A549 (cell line): ENCODE measurements around the gene SP140L. TPM values are rescaled to one million over a fixed set of nuclear protein-coding genes. Genes with fewer than 3 reads are reported as not detected.

Experiments
- ATAC-seq, 2 experiments: fragments of 200-7000 bp in 1 of 2; fragments of >200 bp in 1 of 2; cut with Nextera tagmentation in 1 of 2; cut with Tn5 transposase in 1 of 2; 3 replicates each; pipeline versions ENCODE4 v1.8.0 to v1.9.1; 2018 to 2020; ENCODE audit warnings: mild to moderate bottlenecking in 1 of 2, moderate library complexity in 1 of 2
- CTCF ChIA-PET: fragments of 300-600 bp; sonication (Branson Sonifier 250); formaldehyde crosslinking; extraction: SDS; loops from one replicate; lab custom pipeline; 2021; ENCODE audit warnings: antibody characterized with exemption, inconsistent platforms; lab: Yijun Ruan, JAX
- POLR2A ChIA-PET: fragments of 350-600 bp; formaldehyde crosslinking; extraction: SDS; loops from one replicate; lab custom pipeline; 2021; ENCODE audit warnings: antibody characterized with exemption, inconsistent platforms; lab: Yijun Ruan, JAX
- DNase-seq, 2 experiments: peaks; one replicate each; pipeline versions ENCODE4 v3.0.0 to v3.0.0-alpha.2; 2011 to 2016; ENCODE audit warnings: low read depth in 1 of 2, low spot score in 1 of 2
- FAIRE-seq: peaks from 2 replicates; lab custom pipeline; 2011; peaks lifted over from hg19 to GRCh38; lab: Jason Lieb, UNC
- H3K27ac ChIP-seq, 2 experiments: fragments of >200 bp; sonication (Bioruptor Twin); formaldehyde crosslinking; 3 replicates each; pipeline ENCODE4 v1.5.1; 2016 to 2017
- H3K4me1 ChIP-seq: fragments of >200 bp; sonication (Bioruptor Twin); formaldehyde crosslinking; 3 replicates; pipeline ENCODE4 v1.6.1; 2016
- H3K4me2 ChIP-seq: fragments of >200 bp; sonication (Bioruptor Twin); formaldehyde crosslinking; 3 replicates; pipeline ENCODE4 v1.6.1; 2016
- H3K4me3 ChIP-seq: fragments of >200 bp; sonication (Bioruptor Twin); formaldehyde crosslinking; 3 replicates; pipeline ENCODE4 v1.5.1; 2016
- H3K9me3 ChIP-seq: fragments of >200 bp; sonication (Bioruptor Twin); formaldehyde crosslinking; 3 replicates; pipeline ENCODE4 v1.6.1; 2016
- CBX2 ChIP-seq: fragments of 200-600 bp; sonication (generic); IDR thresholded peaks from 2 replicates; pipeline ENCODE4 v1.6.1; 2016; ENCODE audit warnings: low read depth, mild to moderate bottlenecking, borderline replicate concordance
- CBX8 ChIP-seq: fragments of 200-600 bp; sonication (generic); IDR thresholded peaks from 2 replicates; pipeline ENCODE4 v1.6.1; 2016
- CTCF ChIP-seq: fragments of >200 bp; sonication (Bioruptor Twin); formaldehyde crosslinking; IDR thresholded peaks from 3 replicates; pipeline ENCODE4 v1.5.1; 2016
- FOSL2 ChIP-seq, 2 experiments: fragments of 450-650 bp in 1 of 2; fragments of >200 bp in 1 of 2; sonication (Bioruptor Twin) in 1 of 2; formaldehyde crosslinking; IDR thresholded peaks; 2 replicates each; pipeline versions ENCODE4 v1.5.0 to v1.6.1; 2016 to 2020; ENCODE audit warnings: mild to moderate bottlenecking in 1 of 2, moderate library complexity in 1 of 2
- HDAC2 ChIP-seq: fragments of 200-600 bp; sonication (generic); IDR thresholded peaks from 2 replicates; pipeline ENCODE4 v1.6.1; 2016
- HES2 ChIP-seq: fragments of >200 bp; sonication (Bioruptor Twin); formaldehyde crosslinking; IDR thresholded peaks from 2 replicates; pipeline ENCODE4 v1.6.1; 2016
- HMGXB4 ChIP-seq: fragments of 250-450 bp; sonication (Bioruptor Pico); IDR thresholded peaks from 2 replicates; pipeline ENCODE4 v1.5.0; 2021; ENCODE audit warnings: mild to moderate bottlenecking, moderate library complexity, borderline replicate concordance
- JUN ChIP-seq, 2 experiments: fragments of >200 bp; sonication (Bioruptor Twin); formaldehyde crosslinking; IDR thresholded peaks; 2 replicates in 1 of 2; 3 replicates in 1 of 2; pipeline ENCODE4 v1.6.1; 2016 to 2017
- MAX ChIP-seq: IDR thresholded peaks from 2 replicates; pipeline ENCODE4 v1.6.1; 2012
- NPAS2 ChIP-seq: fragments of 250-450 bp; sonication (Bioruptor Pico); IDR thresholded peaks from 2 replicates; pipeline ENCODE4 v1.8.0; 2022; ENCODE audit warnings: mild to moderate bottlenecking, moderate library complexity, borderline replicate concordance
- POLR2A ChIP-seq: IDR thresholded peaks from 2 replicates; pipeline ENCODE4 v1.6.1; 2012; ENCODE audit warnings: mild to moderate bottlenecking, low read length
- POLR2AphosphoS2 ChIP-seq: conservative IDR thresholded peaks from 2 replicates; pipeline ENCODE4 v1.6.1; 2012; ENCODE audit warnings: low read length, improper control_type of control experiment, inconsistent platforms
- RAD21 ChIP-seq, 2 experiments: fragments of >200 bp in 1 of 2; sonication (Bioruptor Twin) in 1 of 2; formaldehyde crosslinking in 1 of 2; IDR thresholded peaks in 1 of 2; conservative IDR thresholded peaks in 1 of 2; 2 replicates in 1 of 2; 3 replicates in 1 of 2; pipeline ENCODE4 v1.6.1; 2012 to 2018; ENCODE audit warnings: inconsistent platforms in 1 of 2
- RARB ChIP-seq: fragments of 250-450 bp; sonication (Bioruptor Pico); IDR thresholded peaks from 2 replicates; pipeline ENCODE4 v1.8.0; 2021; ENCODE audit warnings: mild to moderate bottlenecking, moderate library complexity
- ZFP36 ChIP-seq: fragments of 450-650 bp; IDR thresholded peaks from 2 replicates; pipeline ENCODE4 v1.6.1; 2014; ENCODE audit warnings: borderline replicate concordance; ENCODE audit not compliant: partially characterized antibody
- ZNF302 ChIP-seq: fragments of 250-450 bp; sonication (Bioruptor Pico); IDR thresholded peaks from 2 replicates; pipeline ENCODE4 v1.9.0; 2021; ENCODE audit warnings: inconsistent platforms, mild to moderate bottlenecking, moderate library complexity
- ZSCAN20 ChIP-seq: fragments of 250-450 bp; sonication (Bioruptor Pico); IDR thresholded peaks from 2 replicates; pipeline ENCODE4 v1.8.0; 2022; ENCODE audit warnings: mild to moderate bottlenecking, moderate library complexity
- WGBS: methylation state at CpG from one replicate; pipeline ENCODE4 v1.1.6; 2017; ENCODE audit errors: missing lambda C conversion rate; 5-methylcytosine and 5-hydroxymethylcytosine counted together
- polyA plus RNA-seq, 4 experiments: library from polyadenylated mRNA; depleted of rRNA in 3 of 4; stranded (reverse); fragments of >200 nt; fragmentation: RNase III in 1 of 4; extraction: RNeasy Plus Mini Kit Qiagen cat#74134 plus additional on column Dnase treatment in 1 of 4; gene quantifications; 2 replicates in 3 of 4; 3 replicates in 1 of 4; pipeline ENCODE4 v1.2.3, GENCODE V29; 2011 to 2017
- TF ChIP-seq, protein P1 (sequence below): fragments of 200-600 bp; sonication (generic); IDR thresholded peaks from 2 replicates; pipeline ENCODE4 v1.6.1; 2016; ENCODE audit warnings: antibody characterized with exemption, mild to moderate bottlenecking, moderate library complexity
- TF ChIP-seq, protein P2 (sequence below): IDR thresholded peaks from 2 replicates; pipeline ENCODE4 v1.6.1; 2012

SP140L gene
- polyA plus RNA-seq, 2 of the 4 experiments (the other 2 are of a cell fraction) = 1.7 to 2.5 TPM

- WGBS = 37% methylated on average over 3 of the region's 3 CpGs
- POLR2A ChIA-PET = no interaction called here
- CTCF ChIA-PET = interaction anchor here (0.6 to 1.2 kb wide), 2 partner anchors 119 to 367 kb away, joined by 3 read pairs; no protein-coding TSS in a partner anchor
- Histone ChIP-seq H3K4me1 (no peaks in the 10 kb centered on the region), H3K4me3 (no peak overlapping the region), H3K27ac (no peak overlapping the region), H3K4me2 (no peak overlapping the region), H3K9me3 (no peaks in the 10 kb centered on the region)
- FAIRE-seq (no peak), ATAC-seq (no peak), DNase-seq (no peak)
- TF ChIP-seq JUN (IDR thresholded peaks at IDR 0.05) (no peak), RARB (CRISPR knock-in tag) (no peak), FOSL2 (IDR thresholded peaks at IDR 0.05) (no peak), FOSL2 (CRISPR knock-in tag; IDR thresholded peaks at IDR 0.05) (no peak), CTCF (no peak), CBX8 (no peak), RAD21 (conservative IDR thresholded peaks at IDR 0.05 in 1 of 2, IDR thresholded peaks at IDR 0.05 in 1 of 2) (no peak), ZNF302 (CRISPR knock-in tag) (no peak), MAX (no peak), POLR2AphosphoS2 (no peak), NPAS2 (CRISPR knock-in tag) (no peak), HDAC2 (no peak), HMGXB4 (CRISPR knock-in tag) (no peak), POLR2A (no peak), ZFP36 (no peak), CBX2 (no peak), HES2 (no peak), ZSCAN20 (CRISPR knock-in tag) (no peak)
- TF ChIP-seq, protein P1, sequence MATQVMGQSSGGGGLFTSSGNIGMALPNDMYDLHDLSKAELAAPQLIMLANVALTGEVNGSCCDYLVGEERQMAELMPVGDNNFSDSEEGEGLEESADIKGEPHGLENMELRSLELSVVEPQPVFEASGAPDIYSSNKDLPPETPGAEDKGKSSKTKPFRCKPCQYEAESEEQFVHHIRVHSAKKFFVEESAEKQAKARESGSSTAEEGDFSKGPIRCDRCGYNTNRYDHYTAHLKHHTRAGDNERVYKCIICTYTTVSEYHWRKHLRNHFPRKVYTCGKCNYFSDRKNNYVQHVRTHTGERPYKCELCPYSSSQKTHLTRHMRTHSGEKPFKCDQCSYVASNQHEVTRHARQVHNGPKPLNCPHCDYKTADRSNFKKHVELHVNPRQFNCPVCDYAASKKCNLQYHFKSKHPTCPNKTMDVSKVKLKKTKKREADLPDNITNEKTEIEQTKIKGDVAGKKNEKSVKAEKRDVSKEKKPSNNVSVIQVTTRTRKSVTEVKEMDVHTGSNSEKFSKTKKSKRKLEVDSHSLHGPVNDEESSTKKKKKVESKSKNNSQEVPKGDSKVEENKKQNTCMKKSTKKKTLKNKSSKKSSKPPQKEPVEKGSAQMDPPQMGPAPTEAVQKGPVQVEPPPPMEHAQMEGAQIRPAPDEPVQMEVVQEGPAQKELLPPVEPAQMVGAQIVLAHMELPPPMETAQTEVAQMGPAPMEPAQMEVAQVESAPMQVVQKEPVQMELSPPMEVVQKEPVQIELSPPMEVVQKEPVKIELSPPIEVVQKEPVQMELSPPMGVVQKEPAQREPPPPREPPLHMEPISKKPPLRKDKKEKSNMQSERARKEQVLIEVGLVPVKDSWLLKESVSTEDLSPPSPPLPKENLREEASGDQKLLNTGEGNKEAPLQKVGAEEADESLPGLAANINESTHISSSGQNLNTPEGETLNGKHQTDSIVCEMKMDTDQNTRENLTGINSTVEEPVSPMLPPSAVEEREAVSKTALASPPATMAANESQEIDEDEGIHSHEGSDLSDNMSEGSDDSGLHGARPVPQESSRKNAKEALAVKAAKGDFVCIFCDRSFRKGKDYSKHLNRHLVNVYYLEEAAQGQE = no peak
- TF ChIP-seq, protein P2, sequence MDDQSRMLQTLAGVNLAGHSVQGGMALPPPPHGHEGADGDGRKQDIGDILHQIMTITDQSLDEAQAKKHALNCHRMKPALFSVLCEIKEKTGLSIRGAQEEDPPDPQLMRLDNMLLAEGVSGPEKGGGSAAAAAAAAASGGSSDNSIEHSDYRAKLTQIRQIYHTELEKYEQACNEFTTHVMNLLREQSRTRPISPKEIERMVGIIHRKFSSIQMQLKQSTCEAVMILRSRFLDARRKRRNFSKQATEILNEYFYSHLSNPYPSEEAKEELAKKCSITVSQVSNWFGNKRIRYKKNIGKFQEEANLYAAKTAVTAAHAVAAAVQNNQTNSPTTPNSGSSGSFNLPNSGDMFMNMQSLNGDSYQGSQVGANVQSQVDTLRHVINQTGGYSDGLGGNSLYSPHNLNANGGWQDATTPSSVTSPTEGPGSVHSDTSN = no peak
These were observed 9.6 kb upstream of the SP140L start for GRCh38 chr2:230317366-230317765.
